ENCODE data around the gene NBPF6.
"Not testable (repeated sequence)": the region's sequence is repeated elsewhere in the genome, so short reads cannot be mapped to it uniquely, and the experiment has no call there.

The NBPF6 gene

GRCh38 chr1:108478429-108479015 lies 28.4 kb downstream of the NBPF6 start:
- DNase-seq (ENCODE audit: low spot score) = no peak
- no peak for TF ChIP-seq CTCF (IDR thresholded peaks at IDR 0.05; ENCODE audit: extremely low read depth, missing control alignments)

- no peak for TF ChIP-seq CTCF (IDR thresholded peaks at IDR 0.05; ENCODE audit: extremely low read depth, missing control alignments)
Measured at GRCh38 chr1:108482708-108483107, 32.6 kb downstream of the NBPF6 start.

GRCh38 chr1:108485990-108486389 lies 35.8 kb downstream of the NBPF6 start:
- not testable (repeated sequence) for DNase-seq (ENCODE audit: low spot score)

More at GRCh38 chr1:108482708-108483107, 32.6 kb downstream of the NBPF6 start:
- no peak for DNase-seq (ENCODE audit: low spot score)

GRCh38 chr1:108486707-108487106 lies 36.6 kb downstream of the NBPF6 start:
- not testable (repeated sequence) for DNase-seq (ENCODE audit: low spot score)

- not testable (repeated sequence) for DNase-seq (ENCODE audit: low spot score)
Measured at GRCh38 chr1:108495008-108495407, 44.9 kb downstream of the NBPF6 start.

GRCh38 chr1:108496856-108497255 lies 46.7 kb downstream of the NBPF6 start:
- DNase-seq (ENCODE audit: low spot score) = not testable (repeated sequence)

- TF ChIP-seq CTCF (IDR thresholded peaks at IDR 0.05; ENCODE audit: extremely low read depth, missing control alignments) = no peak
- no peak for DNase-seq (ENCODE audit: low spot score)
Measured at GRCh38 chr1:108502138-108502537, 52.0 kb downstream of the NBPF6 start.

GRCh38 chr1:108502624-108503023 lies 52.5 kb downstream of the NBPF6 start:
- no peak for DNase-seq (ENCODE audit: low spot score)
- TF ChIP-seq CTCF (IDR thresholded peaks at IDR 0.05; ENCODE audit: extremely low read depth, missing control alignments) = no peak

GRCh38 chr1:108503062-108503733 lies 53.1 kb downstream of the NBPF6 start:
- TF ChIP-seq CTCF (IDR thresholded peaks at IDR 0.05; ENCODE audit: extremely low read depth, missing control alignments) = no peak
- no peak for DNase-seq (ENCODE audit: low spot score)

All from GM20000 (cell line).